Measurements from ENCODE around the gene NXPE1.

NXPE1 gene

GRCh38 chr11:114564831-114565230 is 5.2 kb upstream of the NXPE1 start:
- in situ Hi-C loops (cut with MboI; ENCODE audit: low sequenced_read_pairs): loop anchor here (25.0 kb wide), 1 partner anchor 97 kb away; no protein-coding TSS in a partner anchor

DNA sequence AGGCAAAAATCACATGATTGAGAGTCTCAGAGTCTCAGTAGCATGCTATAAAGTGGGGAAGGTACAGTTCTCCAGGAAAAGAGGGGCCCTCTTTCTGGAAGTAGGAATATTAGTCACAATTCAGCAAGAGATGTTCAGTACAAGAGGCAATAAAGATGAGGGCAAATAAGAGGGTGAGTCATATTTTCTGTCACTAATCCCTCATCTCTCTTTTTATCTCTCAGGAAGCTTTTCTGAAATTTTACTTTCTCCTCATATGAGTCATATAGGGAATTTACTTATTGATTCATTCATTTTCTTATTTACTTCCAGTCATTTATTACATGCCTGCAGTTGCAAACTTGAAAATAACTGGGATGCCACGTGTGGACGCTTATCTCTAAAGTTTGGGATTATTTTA is 3.4 kb upstream of the NXPE1 start:
- in situ Hi-C loops (cut with MboI; ENCODE audit: low sequenced_read_pairs): loop anchor here (25.0 kb wide), 1 partner anchor 99 kb away; no protein-coding TSS in a partner anchor

- in situ Hi-C loops (cut with MboI; ENCODE audit: low sequenced_read_pairs): loop anchor here (25.0 kb wide), 1 partner anchor 100 kb away; no protein-coding TSS in a partner anchor
These were observed 2.7 kb upstream of the NXPE1 start for GRCh38 chr11:114562166-114562916.

DNA sequence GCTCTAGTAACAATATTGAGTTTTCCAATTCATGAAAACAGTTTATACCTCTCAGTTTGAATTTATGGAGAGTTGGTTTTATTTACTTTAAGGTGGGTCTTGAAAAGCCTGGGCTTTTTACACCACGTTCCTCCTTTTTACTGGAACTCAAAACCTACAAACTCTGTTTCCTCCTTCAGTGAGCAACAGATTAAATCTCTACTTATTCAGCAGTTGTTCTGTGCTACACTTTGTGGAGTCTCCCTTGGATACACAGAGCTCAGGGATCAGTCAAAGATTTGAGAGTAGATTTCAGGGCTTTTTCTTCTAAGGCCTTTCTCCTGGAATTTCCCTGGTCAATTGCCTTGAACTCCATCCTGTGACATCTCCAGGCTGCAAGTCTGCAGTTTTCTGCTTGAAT is 3.5 kb downstream of the NXPE1 start:
- in situ Hi-C loops (cut with MboI; ENCODE audit: low sequenced_read_pairs): loop anchor here (25.0 kb wide), 1 partner anchor 106 kb away; no protein-coding TSS in a partner anchor

DNA sequence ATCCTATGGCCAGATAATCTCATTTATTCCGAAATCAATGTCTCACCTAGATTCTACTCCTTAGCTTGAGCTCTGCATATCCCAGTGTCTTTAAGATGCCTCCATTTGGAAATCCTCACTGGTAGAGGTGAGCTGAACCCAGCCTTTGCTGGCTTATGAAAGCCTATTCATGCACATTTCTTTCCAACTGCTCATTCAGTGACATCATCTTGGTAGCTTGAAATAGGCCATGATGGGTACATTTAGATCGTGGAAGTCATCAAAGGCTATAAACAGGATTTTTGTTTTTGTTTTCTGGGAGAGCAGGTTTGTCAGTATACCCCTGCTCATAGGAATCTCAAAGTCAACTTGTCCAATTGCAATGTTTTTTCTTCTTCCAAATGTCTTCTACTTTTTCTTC is 6.0 kb downstream of the NXPE1 start:
- in situ Hi-C loops (cut with MboI; ENCODE audit: low sequenced_read_pairs): loop anchor here (25.0 kb wide), 1 partner anchor 109 kb away; no protein-coding TSS in a partner anchor

GRCh38 chr11:114551060-114551459 is 8.6 kb downstream of the NXPE1 start:
- in situ Hi-C loops (cut with MboI; ENCODE audit: low sequenced_read_pairs): loop anchor here (25.0 kb wide), 1 partner anchor 111 kb away; no protein-coding TSS in a partner anchor

GRCh38 chr11:114525682-114526081 is 34.0 kb downstream of the NXPE1 start:
- in situ Hi-C loops (cut with MboI; ENCODE audit: low sequenced_read_pairs): no loop called here

DNA sequence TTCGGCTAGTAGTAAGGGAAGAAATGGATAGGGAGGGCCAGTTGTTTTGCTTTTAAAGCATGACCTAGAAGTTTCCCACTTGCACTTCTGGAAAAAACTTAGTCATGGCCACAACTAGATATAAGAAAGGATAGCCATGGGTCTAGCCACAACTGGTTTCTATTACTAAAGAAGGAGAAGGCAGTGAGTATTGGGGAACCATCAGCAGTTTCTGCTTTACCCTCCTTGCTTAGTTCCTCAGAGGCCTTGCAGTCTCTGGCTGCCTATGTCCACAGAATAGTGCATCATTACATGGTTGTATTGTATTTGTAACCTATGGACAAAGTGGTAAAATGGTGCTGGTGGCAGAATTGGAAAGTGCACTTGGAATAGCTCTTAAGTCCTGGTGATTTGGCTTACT is 35.6 kb downstream of the NXPE1 start:
- in situ Hi-C loops (cut with MboI; ENCODE audit: low sequenced_read_pairs): no loop called here

DNA sequence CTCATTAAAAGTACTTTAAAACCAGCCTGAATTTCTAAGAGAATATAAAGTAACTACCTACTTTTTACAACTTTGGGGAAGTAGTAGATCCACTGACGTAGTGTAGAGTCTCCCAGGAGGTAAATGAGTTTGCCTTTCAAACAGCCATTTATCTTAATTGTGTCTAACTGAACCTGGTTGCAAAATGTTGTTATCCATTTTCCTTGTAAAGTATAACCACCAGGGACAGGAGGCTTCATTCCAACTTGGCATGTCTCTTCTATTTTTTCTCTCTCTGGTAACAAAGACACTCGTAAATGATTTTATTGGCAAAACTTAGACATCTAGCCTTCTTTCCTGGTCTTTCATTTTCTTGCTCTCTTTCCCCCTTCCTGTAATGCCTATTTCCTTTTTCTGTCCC is 36.9 kb downstream of the NXPE1 start:
- in situ Hi-C loops (cut with MboI; ENCODE audit: low sequenced_read_pairs): no loop called here

DNA sequence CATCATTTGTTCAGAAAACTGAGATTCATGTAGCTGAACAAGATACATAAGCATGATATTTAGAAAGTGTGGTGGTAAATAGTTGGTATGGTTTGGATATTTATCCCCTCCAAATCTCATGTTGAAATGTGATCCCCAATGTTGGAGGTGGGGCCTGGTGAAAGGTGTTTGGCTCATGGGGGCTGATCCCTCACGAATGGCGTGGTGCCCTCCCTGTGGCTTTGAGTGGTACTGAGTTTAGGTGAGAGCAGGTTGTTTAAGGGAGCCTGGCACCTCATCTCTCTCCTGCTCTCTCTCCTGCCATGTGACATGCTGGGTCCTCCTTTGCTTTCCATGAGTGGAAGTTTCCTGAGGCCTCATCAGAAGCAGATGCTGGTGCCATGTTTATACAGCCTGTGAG is 48.1 kb downstream of the NXPE1 start:
- in situ Hi-C loops (cut with MboI; ENCODE audit: low sequenced_read_pairs): no loop called here

DNA sequence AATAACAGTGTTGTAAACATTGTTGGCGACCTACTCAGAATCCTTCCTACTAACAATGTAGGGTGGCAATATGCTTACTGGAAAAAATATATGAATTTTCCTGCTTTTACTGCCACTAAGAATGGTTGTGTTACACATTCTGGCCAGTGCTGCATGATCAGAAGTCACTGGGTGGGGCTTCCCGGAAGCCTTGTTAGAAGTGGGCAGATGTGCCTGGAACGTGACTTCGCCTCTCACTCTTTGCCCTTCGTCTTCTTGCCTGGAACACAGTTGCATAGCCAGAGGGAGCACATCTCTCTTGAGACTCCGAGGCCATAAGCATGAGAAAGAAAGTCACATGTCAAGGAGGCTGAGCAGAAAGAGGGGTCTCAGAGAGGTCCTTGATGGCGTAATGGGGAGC is 48.6 kb downstream of the NXPE1 start:
- in situ Hi-C loops (cut with MboI; ENCODE audit: low sequenced_read_pairs): no loop called here

GRCh38 chr11:114501901-114502300 is 57.8 kb downstream of the NXPE1 start:
- in situ Hi-C loops (cut with MboI; ENCODE audit: low sequenced_read_pairs): no loop called here

- in situ Hi-C loops (cut with MboI; ENCODE audit: low sequenced_read_pairs): no loop called here
These were observed 59.9 kb downstream of the NXPE1 start for GRCh38 chr11:114499756-114500155.

GRCh38 chr11:114496915-114497314 is 62.8 kb downstream of the NXPE1 start:
- in situ Hi-C loops (cut with MboI; ENCODE audit: low sequenced_read_pairs): no loop called here

DNA sequence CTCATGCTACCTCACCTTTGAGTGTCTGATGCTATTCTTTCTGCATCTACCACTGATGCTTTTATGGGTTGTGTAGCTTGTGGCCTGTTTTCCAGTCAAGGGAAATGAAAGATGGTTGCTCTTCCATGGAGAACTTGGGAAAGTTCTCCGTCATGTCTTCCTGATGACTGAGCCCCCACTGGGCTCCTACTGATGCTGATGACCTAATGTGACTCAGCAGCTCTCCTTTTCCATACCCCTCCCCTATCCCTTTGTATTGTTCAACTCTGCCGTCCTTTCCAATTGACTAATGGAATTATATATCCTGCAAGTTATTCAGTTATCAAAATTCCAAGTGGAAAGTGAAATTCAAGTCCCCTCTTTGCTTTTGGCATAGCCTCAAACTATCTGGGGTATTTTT is 75.8 kb downstream of the NXPE1 start:
- in situ Hi-C loops (cut with MboI; ENCODE audit: low sequenced_read_pairs): no loop called here

GRCh38 chr11:114482114-114482513 is 77.6 kb downstream of the NXPE1 start:
- in situ Hi-C loops (cut with MboI; ENCODE audit: low sequenced_read_pairs): no loop called here

DNA sequence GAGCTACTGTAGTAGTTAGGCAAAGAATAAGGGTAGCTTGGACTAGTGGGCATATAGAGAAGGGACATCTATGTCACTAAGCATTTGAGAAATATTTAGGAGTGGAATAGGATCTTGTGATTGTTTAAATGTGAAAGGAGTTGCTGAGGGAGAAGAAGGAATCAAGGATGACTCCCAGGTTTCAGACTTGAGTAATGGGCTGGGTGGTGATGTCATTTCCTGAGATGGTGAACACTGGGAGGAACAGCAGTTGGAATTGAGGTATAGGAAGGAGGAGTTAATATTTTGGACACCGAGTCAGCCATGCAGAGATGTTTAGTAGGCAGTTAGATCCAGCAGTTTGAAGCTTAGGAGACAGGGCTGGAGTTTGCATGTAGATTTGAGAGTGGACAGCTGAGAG is 80.3 kb downstream of the NXPE1 start:
- in situ Hi-C loops (cut with MboI; ENCODE audit: low sequenced_read_pairs): no loop called here

DNA sequence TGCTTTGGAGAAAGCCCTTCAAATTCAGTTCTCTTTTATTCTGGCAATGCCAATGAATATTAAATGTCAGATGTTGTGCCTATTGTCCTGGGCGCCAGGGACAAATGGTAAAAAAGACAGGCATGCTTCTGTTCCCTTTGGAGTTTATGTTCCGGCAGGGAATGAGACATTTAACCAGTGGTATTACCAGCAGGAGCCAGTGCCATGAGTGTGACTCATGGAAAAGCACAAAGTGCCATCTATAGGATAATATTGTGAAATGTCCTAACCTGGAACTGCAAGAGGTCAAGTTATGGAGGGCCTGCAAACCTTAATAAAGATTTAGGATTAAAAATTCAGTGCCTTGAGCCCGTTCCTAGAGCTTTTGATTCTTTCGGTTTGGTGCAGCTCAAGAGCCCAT is 80.9 kb downstream of the NXPE1 start:
- in situ Hi-C loops (cut with MboI; ENCODE audit: low sequenced_read_pairs): no loop called here

DNA sequence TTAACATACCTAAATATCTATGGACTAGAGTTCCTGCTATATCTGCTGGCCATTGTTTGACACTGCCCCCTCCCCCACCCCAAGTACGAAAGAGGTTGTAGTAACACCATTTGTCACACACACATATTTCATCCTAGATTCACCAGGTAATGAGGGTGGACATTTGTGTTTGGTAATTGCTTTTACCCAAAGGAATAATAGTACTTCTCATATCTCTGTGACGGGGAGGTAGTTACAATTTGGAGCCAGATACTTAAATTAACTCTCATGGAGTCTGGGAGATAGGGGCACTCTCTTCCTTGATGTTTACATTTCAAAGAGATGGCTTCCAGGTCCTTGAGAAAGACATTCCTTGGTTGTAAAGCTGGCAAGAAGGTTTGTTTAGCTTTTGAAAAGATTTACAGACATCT is 81.7 kb downstream of the NXPE1 start:
- in situ Hi-C loops (cut with MboI; ENCODE audit: low sequenced_read_pairs): no loop called here

DNA sequence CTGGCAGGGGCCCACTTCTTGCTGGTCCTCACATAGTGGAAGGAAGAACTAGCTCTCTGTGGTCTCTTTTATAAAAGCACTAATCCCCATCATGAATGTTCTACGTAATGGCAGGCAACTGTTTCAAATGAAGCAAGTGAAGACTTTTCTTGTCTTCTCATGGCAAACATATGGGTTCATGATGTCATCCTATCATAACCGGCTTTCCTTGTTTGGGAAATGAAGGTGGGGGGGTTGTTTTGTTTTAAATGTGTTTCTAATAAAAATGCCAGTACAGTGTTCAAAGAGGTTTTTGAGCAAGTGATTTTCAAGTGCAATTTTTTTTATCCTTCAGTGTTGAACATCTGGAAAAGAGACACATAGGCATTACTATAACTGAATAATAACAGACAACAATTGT is 87.0 kb downstream of the NXPE1 start:
- in situ Hi-C loops (cut with MboI; ENCODE audit: low sequenced_read_pairs): no loop called here

All from HL-60/S4 treated with phorbol 12-myristate 13-acetate at 8.2 ng/mL for 4 days and 3 days (cell line).